K562 (cell line): ENCODE measurements around the gene ABCC11. TPM values are rescaled to one million over a fixed set of nuclear protein-coding genes. Genes with fewer than 3 reads are reported as not detected.

Source experiments
- CEBPZ ChIP-seq: fragments of 150-350 bp; IDR thresholded peaks from 2 replicates; pipeline ENCODE4 v1.6.1; 2014; ENCODE audit warnings: low read depth, mild to moderate bottlenecking, low read length, borderline replicate concordance
- NR2F6 ChIP-seq: fragments of 450-650 bp; formaldehyde crosslinking; IDR thresholded peaks from 2 replicates; pipeline ENCODE4 v1.4.0; 2020; ENCODE audit warnings: mild to moderate bottlenecking
- polyA plus RNA-seq, 8 experiments: library from polyadenylated mRNA; depleted of rRNA in 4 of 8; stranded (reverse) in 5 of 8; unstranded in 3 of 8; fragments of >200 nt; fragmentation: Nextera tagmentation in 2 of 8; fragmentation: Illumina TruSeq in 1 of 8; extraction: Ambion mirVana in 2 of 8; extraction: Trizol in 1 of 8; gene quantifications; 2 replicates each; pipeline versions ENCODE4 v1.2.1 to v1.2.3, GENCODE V29; 2011 to 2014; ENCODE audit warnings: inconsistent platforms in 1 of 8, missing spikeins in 1 of 8
- total RNA-seq, 7 experiments: library from RNA; depleted of rRNA in 6 of 7; stranded (reverse); fragments of >200 nt in 6 of 7; fragmentation: Illumina TruSeq in 2 of 7; extraction: Trizol in 2 of 7; gene quantifications; 2 replicates each; pipeline versions ENCODE4 v1.2.1 to v1.2.3, GENCODE V29; 2011 to 2021; ENCODE audit warnings: low replicate concordance in 1 of 7
- TF ChIP-seq, protein P1 (sequence below): IDR thresholded peaks from 3 replicates; pipeline ENCODE4 v1.6.1; 2011; ENCODE audit warnings: borderline replicate concordance, mild to moderate bottlenecking, moderate library complexity; ENCODE audit not compliant: insufficient read length; ENCODE audit errors: extremely low read depth
- TF ChIP-seq, protein P2 (sequence below), 2 experiments: fragments of 250-450 bp in 1 of 2; fragments of 450-650 bp in 1 of 2; sonication (Bioruptor Pico) in 1 of 2; IDR thresholded peaks; 2 replicates each; pipeline versions ENCODE4 v1.6.1 to v1.8.0; 2016 to 2021; ENCODE audit warnings: mild to moderate bottlenecking in 2 of 2, moderate library complexity in 2 of 2, missing compliant biosample characterization in 1 of 2, missing genetic modification characterization in 1 of 2

Gene ABCC11
- total and polyA plus RNA-seq, 9 of the 15 experiments (the other 6 are each of a cell fraction or from before 2014, with no cell fraction given), result 0.04 to 0.14 (median 0.04) TPM; not detected in 6

DNA sequence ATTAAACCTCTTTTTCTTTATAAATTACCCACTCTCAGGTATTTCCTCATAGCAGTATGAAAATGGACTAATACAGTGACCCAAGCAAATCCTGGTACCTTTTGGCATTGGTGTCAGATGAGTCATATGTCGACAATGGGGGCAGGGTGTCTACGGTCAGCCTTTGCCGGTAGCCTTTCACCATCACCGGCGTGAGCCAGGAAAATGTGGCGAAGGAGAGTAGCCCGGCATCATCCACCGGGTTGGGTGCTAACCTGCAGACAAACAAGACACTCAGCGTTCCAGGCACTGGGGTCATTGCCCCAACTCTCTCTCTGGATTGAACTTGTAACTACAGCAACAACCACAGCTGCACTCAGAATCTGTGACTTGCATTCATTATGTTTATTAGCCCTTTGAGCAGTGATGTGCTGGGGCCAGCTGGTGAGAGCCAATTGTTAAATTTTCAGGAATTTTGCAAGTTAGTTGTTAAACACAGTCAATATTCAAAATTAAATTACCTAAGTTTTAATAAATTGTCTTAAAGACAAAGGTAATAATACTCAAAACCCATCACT, 103.4 kb downstream of the ABCC11 start (continued):
- TF ChIP-seq, protein P1, sequence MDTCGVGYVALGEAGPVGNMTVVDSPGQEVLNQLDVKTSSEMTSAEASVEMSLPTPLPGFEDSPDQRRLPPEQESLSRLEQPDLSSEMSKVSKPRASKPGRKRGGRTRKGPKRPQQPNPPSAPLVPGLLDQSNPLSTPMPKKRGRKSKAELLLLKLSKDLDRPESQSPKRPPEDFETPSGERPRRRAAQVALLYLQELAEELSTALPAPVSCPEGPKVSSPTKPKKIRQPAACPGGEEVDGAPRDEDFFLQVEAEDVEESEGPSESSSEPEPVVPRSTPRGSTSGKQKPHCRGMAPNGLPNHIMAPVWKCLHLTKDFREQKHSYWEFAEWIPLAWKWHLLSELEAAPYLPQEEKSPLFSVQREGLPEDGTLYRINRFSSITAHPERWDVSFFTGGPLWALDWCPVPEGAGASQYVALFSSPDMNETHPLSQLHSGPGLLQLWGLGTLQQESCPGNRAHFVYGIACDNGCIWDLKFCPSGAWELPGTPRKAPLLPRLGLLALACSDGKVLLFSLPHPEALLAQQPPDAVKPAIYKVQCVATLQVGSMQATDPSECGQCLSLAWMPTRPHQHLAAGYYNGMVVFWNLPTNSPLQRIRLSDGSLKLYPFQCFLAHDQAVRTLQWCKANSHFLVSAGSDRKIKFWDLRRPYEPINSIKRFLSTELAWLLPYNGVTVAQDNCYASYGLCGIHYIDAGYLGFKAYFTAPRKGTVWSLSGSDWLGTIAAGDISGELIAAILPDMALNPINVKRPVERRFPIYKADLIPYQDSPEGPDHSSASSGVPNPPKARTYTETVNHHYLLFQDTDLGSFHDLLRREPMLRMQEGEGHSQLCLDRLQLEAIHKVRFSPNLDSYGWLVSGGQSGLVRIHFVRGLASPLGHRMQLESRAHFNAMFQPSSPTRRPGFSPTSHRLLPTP, result no peak
- no peak for TF ChIP-seq NR2F6 (CRISPR knock-in tag)
- TF ChIP-seq CEBPZ, result no peak
- TF ChIP-seq, protein P2, sequence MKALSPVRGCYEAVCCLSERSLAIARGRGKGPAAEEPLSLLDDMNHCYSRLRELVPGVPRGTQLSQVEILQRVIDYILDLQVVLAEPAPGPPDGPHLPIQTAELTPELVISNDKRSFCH (CRISPR knock-in tag; IDR thresholded peaks at IDR 0.05), result no peak
- TF ChIP-seq, protein P2 (tag; IDR thresholded peaks at IDR 0.05), result no peak
